HG03159 (cell line): ENCODE data around the gene CTDNEP1.
A peak's percentile ranks its signal among the peaks of the same experiment; 100 is the strongest.
"Not testable (repeated sequence)": the region's sequence is repeated elsewhere in the genome, so short reads cannot be mapped to it uniquely, and the experiment has no call there.

Experiments
- ATAC-seq: cut with Tn5 transposase; IDR thresholded peaks from one replicate; pipeline ENCODE4 v1.9.1; 2021; ENCODE audit warnings: mild to moderate bottlenecking, moderate library complexity; ENCODE audit not compliant: unreplicated experiment

The CTDNEP1 gene

DNA sequence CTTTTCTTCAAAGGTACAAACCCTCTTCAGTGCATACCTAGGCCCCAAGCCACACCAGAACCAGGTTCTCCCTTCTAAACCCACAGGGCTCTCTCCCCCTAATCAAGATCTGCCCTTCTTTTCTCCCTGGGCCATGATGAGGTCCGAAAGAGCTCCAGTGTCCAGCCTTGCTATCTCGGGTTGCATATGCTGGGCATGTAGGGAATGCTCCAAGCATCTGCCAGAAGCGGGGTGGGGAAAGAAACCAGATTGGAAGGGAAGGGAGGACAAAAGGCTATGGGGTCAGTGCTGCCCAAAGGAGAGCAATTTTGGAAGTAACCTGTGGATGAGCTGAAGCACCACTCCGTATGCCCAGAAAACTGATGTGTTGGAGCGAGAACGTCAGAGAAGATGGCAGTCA, 2.3 kb downstream of the CTDNEP1 start:
- no peak for ATAC-seq

DNA sequence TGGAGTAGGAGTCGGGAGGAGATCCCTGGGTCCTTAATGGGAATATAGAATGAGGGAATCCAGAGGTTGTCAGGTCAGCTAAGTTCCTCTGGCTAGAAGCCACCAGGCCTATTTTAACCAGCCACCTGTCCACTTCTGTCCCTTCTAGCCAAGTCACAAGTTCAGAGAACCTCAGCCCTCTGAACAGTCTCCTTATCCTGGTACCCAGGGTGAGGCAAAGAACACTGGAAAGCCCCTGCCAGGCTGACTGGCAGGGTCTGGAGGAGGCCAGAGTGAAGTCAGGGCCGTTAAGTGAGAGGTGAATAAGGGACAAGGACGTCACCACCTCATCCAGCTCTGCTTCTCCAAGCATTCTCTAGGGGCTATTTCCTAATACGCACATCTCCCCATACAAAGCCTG, 2.7 kb downstream of the CTDNEP1 start:
- ATAC-seq, result no peak

DNA sequence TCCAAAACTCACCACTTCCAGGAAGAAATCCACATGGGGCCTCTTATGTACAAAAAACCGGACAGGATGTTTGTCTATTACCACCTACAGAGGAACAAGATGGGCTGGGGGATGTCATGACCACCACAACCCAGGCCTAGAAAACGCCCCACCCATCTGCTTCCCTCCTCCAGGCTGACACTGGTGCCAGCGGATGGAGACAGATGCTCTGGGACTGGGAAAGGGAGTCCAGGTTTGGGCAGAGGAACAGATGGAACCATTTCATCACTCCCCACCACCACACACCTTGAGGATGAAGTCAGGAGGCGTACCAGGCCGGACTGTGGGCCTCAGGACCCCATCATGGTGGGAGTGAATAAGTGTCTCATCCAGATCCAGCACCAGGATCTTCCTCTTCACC, 4.8 kb downstream of the CTDNEP1 start:
- ATAC-seq, result no peak

DNA sequence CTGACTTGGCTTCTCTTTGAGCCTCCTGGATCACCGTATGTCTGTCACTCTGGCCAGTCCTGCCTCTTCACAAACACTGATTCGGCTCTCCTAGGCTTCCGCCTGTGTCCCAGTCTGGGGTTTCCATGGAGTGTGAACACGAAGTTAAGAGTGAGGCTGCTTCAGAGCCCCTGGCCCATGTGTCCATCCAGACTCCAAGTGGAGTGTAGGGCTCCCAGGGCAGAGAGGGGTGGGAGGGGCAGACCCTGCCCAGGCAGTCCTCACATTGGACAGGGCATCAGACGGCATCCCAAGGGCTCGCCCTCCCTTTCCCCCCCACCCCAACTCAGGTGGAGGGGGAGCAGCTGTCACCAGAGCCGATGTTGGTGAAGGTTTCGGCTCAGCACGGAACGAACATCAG, 7.7 kb downstream of the CTDNEP1 start:
- ATAC-seq, result not testable (repeated sequence)

DNA sequence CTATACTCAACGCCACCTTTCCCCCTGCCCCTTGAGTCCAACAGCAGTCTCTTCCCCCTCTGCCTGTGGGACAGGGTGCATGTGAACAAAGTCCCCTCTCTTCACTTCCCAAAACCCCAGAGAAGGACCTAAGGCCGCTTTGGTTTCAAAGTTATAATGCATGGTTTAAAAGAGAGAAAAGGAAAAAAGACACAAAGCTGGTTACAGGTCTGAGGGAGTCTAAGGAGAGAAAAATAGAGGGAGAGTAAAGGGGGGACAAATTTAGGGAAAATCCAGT, 8.1 kb downstream of the CTDNEP1 start:
- no peak for ATAC-seq

DNA sequence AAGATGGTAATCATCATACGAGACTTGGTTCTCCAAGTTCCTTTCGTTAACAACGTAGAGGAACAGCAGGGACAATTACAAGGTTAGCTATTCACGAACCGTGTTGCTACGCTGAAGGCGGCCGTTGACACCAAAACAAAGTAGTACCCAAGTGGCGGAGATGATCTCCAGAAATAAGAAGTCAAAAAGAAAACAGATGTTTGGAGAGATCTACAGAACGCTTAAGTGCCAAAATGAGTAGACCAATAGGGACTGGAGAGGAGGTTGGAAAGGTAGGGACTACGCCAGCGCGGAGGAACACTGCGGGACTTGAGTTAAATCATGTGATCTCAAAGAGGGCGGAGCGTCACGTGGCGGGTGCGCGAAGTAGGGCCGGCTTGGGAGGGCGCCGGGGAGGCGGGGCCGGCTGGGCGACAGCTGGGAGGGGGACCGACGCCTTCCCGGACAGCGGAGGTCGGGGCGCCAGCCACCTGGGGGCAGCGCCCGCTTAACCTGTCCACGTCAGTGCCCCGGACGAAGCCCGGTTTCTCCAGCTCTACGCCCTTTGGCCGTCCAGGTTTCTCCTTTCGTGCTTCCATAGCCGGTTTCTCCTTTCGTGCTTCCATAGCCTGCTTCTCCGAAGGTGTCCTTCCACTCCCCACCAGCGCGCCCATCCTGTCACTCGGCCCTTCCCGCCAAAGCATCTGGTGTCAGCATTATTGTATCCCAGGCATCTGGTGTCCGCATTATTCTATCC, 8.6 kb downstream of the CTDNEP1 start:
- ATAC-seq, result peak; percentile 44

DNA sequence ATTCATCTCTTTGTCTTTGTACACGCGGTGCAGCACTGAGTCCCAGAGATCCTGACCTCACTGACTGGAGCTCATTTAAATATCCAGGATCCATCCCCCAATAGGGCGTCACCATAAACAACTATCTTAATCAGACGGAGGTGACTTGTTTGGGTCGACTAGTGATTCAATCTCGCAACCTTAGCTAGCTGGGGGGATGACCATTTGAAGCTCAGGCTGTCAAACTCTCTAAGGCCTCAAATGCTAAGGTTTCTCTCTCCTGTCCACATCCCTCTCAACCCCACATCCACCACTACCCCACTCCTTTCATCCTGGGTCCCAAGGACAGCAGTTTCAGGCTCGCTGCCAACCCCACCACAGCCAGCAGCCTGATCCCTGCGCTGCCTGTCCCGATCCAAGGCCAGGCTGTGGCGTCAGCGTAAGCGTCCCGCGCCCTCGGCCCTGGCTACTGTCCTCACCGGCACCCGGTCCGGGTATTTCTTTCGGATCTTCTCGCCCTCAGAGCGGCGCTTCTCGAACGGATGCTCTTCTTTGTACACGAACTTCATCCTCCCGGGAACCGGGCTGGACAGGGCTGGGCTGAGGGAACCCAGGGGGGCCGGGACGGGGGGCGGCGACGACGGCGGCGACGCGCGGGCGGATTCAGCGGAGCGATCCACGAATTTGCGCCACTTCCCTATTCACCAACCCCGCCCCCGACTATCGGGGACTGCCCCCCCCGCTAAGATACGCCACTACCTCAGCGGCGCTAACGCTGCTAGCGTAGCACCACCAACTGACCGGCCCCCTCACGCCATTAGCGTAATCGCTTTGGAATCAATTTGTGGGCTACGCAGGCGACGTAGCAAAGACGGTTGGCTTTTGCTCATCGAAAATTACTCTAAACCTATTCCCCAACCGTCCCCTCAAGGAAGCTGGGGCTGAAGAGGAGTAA, 9.5 kb downstream of the CTDNEP1 start, which contains the start of gene GABARAP:
GABARAP (minus strand) TSS at position 667 of the 934 bp plus-strand sequence; CDS start at position 548, 119 bp downstream.
- ATAC-seq, result peak; percentile 21

DNA sequence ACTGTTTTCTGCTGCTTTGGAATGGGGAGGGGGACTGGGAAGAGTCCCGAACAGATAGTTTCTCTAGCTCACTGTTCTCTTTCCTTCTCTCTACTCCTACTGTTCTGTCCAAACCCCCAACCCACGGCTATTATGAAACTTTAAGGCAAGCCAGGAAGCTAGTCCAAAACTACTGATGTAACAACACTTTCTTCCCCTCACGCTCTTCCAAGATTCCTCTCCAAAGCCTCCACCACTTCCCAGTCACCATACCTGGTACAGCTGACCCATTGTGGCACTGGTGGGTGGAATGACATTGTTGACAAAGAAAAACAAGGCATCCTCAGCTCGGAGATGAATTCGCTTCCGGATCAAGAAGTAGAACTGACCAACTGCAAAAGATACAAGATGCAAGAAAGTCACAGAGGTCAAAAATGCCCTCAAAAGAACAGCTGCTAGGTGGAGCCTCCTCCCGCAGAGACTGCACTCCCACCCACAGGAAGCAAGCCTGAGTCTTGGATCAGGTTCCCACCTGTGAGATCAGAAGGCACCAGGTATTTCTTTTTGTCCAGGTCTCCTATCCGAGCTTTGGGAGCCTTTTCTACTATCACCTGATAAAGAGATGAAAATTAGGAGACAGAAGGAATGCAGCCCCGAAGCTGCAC, 10.3 kb downstream of the CTDNEP1 start:
- ATAC-seq, result no peak

DNA sequence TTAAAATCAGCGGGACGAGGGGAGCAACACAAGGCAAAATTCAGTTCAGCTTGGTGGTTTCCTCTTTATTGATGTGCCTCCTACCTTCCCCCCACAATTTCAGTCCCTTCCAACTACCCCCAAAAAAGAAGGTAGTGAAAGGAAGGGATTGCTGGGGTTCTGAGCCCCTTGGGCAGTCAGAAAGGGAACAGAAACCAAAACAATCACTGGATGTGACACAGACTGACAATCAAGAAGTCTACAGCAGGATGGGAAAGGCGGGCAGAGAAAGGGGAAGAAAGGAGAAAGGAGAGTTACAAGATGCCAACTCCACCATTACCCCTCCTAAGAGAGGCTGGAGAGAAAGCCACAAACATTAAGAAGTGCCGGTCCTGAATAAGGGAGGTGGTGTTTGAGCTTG, 11.2 kb downstream of the CTDNEP1 start:
- no peak for ATAC-seq

DNA sequence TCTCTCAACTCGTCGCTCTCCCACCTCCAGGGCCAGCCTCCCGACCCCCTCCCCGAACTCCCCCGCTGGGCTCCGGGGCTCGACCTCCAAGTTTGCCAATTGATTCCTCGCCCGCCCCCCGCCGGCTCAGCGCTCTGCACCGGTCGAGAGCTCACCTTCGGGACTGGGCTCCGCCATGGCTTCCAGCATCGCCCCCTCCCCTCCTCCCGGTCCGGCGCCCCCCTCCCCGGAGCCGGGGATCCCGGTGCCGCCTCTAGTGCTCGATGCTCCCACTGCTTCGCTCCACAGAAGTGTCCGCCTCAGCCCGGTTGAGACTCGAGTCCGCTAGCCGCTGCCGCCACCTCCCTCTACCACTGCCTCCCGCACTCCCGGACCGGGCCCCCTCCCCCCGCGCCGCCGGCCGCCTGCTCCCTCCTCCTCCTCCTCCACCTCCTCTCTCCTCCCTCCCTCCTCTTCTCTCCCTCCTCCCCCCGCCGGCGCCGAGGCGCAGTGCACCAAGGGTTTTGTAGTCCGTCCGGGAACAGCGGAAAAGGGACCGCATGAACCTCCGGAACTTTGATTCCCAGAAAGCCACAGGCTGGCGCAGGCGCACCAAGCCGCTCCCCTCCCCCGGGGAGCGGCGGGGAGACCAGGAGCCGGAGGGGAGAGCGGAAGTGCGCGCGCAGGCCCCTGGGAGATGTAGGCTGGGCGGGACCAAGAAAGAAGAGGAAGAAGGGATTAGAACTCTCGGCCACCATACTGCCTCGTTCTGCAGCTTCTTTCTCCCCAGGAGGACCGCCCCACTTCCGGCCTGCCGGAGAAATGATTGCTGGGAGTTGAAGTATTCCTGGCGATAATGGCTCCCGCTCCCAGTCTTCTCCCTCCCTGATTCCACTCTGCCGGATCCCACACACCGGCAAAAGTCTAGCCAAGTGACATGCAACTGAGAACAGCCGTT, 12.2 kb downstream of the CTDNEP1 start, which contains the start of gene PHF23:
PHF23 (minus strand) TSS at position 367 of the 937 bp plus-strand sequence; CDS start at position 189, 178 bp downstream.
- ATAC-seq, result peak; percentile 46

DNA sequence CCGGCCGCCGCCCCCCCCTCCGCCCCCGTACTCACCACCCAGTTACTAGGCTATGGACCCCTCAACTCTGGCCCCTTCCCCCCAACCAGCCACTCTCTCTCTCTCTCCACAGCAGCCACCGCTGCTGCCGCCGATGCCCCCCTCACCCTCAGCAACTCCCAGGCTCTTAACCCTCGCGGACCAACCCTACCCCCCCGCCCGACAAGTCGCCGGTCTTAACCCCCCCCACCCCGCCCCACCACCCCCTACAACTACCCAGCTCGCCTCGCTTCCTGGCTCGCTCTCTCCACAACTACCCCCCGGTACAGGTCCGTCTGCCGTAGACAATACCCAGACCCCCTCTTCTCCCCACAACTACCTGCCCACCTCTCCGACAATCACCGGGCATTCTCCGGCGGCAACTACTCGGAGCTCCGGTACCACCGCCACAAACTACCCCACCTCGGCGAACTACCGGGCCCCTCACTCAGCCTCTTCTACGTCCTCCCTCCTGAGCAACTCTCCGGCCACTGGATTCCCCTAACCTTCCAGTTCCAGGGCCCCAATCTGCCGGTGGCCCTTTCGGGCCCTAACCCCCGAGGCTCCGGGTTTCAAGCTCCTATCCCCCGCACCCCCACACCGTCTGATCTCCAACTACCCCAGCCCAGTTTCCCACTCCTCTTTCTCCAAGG, 13.0 kb downstream of the CTDNEP1 start:
- no peak for ATAC-seq

DNA sequence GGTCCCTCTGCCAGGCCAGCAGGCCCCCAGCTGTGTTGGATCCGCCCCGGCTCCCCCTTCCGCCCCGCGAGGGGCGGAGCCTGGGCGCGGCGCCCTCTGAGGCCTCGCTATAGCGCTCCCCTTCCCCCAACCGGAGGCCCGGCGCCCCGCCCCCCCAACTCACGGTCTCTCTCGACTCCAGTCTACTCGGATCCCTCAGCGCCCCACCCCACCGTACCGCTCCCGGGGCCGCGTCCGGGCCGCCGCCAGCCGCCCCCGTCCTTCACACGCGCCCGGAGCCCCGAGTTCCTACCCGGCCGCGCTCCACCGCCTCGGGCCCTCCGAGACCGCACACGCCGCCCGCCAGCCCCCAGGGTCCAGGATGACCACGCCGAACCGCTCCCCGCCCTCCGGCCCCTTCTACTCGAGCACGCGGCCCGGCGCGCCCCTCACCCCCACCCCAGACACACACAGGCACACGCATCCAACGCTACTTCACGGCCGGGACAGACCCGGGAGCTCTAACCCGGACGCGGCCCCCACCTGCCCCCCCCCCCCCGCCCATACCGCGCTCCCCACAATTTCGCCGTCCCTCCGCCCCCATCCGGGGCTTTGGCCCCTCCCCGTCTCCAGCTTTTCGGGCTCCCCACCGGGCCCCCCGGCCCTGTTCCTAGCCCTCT, 13.6 kb downstream of the CTDNEP1 start:
- no peak for ATAC-seq

DNA sequence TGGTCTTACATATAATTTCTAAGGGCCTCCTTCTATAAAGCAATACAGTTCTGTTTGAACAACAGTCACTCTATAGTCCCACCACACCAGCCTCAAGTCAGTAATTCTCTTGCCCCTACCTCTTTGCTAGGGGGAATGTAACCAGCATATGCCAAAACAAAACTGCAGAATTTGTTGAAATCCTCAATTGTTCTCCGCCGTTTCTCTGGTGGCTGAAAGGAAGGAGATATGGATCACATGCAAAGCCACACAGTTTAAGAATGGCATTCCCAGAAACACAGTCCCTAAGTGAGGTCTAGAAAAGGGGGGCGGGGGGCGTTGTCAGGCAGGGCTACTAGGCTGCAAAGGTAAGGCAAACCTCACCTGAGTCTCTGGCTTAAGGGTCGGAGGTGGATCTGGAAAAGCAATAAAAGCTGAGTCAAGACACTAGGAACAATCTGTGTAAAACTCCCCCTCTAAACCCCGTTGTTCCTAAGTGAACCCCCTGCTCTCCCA, 14.2 kb downstream of the CTDNEP1 start:
- ATAC-seq, result no peak

DNA sequence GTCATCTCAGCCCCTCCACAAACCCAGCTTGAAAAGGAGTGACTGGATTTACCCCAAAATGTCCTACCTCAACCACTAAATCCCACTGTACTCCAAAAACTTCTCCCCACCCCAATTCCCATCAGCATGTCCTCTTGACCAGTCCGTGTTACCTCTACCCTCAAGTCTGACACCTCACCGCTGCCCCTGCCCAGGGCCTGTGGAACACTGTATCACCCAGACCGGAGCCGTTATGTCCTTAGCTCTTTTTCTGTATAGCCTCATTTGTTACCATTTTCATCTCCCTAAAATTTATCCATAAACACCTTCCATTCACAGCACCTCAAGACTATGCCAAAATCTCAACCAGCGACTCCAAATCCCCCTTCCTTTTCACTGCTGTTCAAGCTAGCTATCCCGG, 14.7 kb downstream of the CTDNEP1 start:
- ATAC-seq, result no peak

DNA sequence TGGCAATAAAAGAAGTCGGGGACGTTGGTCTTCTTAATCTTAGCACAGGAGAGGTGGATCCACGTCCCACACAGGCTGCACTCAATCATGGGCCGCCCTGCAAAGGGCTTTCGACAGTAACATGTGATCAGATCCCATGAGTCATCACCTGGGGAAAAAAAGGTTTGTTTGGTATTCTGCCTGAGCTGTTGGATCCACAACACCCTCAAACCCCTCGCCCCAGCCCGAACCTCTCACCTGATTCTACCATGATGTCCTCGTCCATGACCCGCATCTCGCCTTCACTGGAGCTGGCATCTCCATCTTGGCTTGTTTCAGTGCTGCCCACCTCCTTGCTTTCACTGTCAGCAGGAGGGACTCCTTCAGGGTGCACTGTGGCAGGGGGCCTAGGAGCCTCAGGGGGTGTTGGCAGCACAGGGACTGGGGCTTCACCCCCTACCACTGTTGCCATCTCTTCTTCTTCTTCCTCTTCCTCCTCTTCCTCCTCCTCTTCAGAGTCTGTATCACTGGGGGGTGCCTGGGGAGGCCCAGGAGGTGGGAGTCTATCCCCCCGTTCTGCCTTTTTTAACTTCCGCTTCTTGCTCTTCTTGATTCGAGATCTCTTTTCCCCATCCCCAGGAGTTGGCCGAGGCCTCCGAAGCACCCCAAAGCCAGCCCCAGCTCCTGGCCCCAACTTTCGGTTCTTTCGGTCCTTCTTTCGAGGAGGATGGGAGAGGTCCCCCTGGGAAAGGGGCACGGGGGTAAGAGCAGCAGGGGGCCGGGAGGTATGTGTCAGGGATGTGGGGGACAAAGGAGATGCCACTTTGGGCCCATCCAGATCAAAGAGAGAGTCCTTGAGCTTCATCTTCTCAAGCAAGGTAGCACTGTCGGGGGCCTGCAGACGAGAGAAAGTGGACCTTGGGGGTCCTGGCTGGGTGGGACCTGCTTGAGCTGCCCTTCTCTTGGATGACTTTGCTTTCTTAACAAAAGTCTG, 15.6 kb downstream of the CTDNEP1 start:
- ATAC-seq, result no peak

DNA sequence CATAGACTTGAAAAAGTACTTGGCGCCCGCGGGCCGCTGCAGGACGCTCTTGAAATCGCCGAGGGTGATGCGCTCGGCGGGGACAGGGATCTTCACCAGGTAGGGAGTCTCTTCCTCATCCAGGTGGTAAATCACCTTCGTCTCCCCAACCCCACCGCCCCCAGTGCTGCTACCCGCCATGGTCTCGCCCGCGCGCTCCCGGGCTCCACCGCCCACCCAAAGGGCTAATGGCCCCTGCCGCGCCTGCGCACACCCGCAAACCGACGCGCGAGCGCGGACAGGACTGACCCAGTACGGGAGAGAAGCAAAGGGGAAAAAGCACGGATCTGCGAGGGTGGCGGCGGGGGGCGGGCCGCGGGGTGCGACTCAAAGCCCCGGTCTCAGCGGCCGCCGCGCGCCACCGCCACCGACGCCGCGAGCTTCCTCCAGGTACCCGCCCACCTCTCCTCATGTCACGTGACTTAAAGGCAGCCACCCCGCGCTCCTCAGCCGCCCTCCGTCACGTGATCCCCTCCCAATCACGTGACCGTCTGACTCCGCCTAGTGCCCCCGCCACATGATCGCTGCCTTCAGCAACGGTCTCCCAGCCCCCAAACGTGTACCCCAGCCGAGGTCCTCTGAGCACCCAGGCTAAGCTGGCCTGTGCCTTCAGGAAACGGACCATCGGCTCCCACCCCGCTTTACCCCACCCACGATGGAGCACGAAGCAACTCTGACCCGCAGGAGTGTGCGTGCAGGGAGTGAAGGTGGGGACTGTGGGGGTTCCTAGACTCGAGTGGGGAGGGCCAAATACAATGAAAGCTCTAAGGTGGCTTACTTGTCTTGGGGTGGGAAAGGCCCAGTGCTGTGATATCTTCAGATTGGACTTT, 17.2 kb downstream of the CTDNEP1 start, which contains the start of gene DVL2:
DVL2 (minus strand) TSS at position 435 of the 869 bp plus-strand sequence; CDS start at position 180, 255 bp downstream.
- ATAC-seq, result no peak

DNA sequence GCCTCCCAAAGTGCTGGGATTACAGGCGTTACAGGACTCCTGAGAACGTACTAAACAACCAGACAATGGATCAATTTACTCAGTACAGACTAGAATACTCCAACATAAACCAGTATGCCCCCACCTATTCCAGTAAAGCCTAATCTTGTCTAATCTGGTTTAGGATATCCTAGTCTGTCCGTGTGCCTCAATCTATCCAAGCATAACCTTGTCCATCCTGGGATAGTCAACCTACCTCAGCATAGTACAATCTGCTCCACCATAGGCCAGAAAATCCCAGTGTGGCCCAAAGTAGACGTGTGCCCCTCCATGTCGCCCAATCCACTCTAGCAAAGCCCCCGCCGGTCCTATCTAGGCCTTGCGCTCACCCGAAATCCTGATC, 17.8 kb downstream of the CTDNEP1 start:
- ATAC-seq, result no peak
